ENCODE measurements around the gene PPP2R1B. TPM values are rescaled to one million over a fixed set of nuclear protein-coding genes. Genes with fewer than 3 reads are reported as not detected.

The PPP2R1B gene
- total RNA-seq, 1 donor from 2014 or later: 38.5 TPM

GRCh38 chr11:111715142-111715816 lies 50.9 kb downstream of the PPP2R1B start:
- peaks cover 11% of the 10 kb centered on the region for H3K4me1 Mint-ChIP-seq (ENCODE audit: unreplicated experiment)
- H3K4me3 Mint-ChIP-seq (ENCODE audit: unreplicated experiment): no peak overlapping the region
- TF ChIP-seq CTCF (IDR thresholded peaks at IDR 0.05; ENCODE audit: unreplicated experiment): no peak
- no peak for DNase-seq (ENCODE audit: low spot score)
- no peaks in the 10 kb centered on the region for H3K9me3 Mint-ChIP-seq (ENCODE audit: unreplicated experiment)
- H3K36me3 Mint-ChIP-seq (ENCODE audit: low read depth, unreplicated experiment): peaks cover 15% of the 10 kb centered on the region
- H3K27me3 Mint-ChIP-seq (ENCODE audit: unreplicated experiment): no peaks in the 10 kb centered on the region
- H3K27ac Mint-ChIP-seq (ENCODE audit: unreplicated experiment): no peak overlapping the region

- DNase-seq (ENCODE audit: low spot score): no peak
- Mint-ChIP-seq H3K27me3 (ENCODE audit: unreplicated experiment) (no peaks in the 10 kb centered on the region), H3K4me3 (ENCODE audit: unreplicated experiment) (no peak overlapping the region), H3K36me3 (ENCODE audit: low read depth, unreplicated experiment) (peaks cover 12% of the 10 kb centered on the region), H3K27ac (ENCODE audit: unreplicated experiment) (no peak overlapping the region), H3K9me3 (ENCODE audit: unreplicated experiment) (no peaks in the 10 kb centered on the region), H3K4me1 (ENCODE audit: unreplicated experiment) (peaks cover 11% of the 10 kb centered on the region)
- TF ChIP-seq CTCF (IDR thresholded peaks at IDR 0.05; ENCODE audit: unreplicated experiment): no peak
These were observed 51.7 kb downstream of the PPP2R1B start for GRCh38 chr11:111714522-111714921.

- Mint-ChIP-seq H3K27ac (ENCODE audit: unreplicated experiment) (no peak overlapping the region), H3K4me1 (ENCODE audit: unreplicated experiment) (peaks cover 7% of the 10 kb centered on the region), H3K27me3 (ENCODE audit: unreplicated experiment) (no peaks in the 10 kb centered on the region), H3K9me3 (ENCODE audit: unreplicated experiment) (no peaks in the 10 kb centered on the region), H3K4me3 (ENCODE audit: unreplicated experiment) (no peak overlapping the region), H3K36me3 (ENCODE audit: low read depth, unreplicated experiment) (peaks cover 12% of the 10 kb centered on the region)
- no peak for TF ChIP-seq CTCF (IDR thresholded peaks at IDR 0.05; ENCODE audit: unreplicated experiment)
- DNase-seq (ENCODE audit: low spot score): no peak
These were observed 58.5 kb downstream of the PPP2R1B start for GRCh38 chr11:111707691-111708067.

GRCh38 chr11:111707039-111707690 lies 59.0 kb downstream of the PPP2R1B start:
- DNase-seq (ENCODE audit: low spot score): no peak
- TF ChIP-seq CTCF (IDR thresholded peaks at IDR 0.05; ENCODE audit: unreplicated experiment): no peak
- Mint-ChIP-seq H3K36me3 (ENCODE audit: low read depth, unreplicated experiment) (peaks cover 7% of the 10 kb centered on the region), H3K9me3 (ENCODE audit: unreplicated experiment) (no peaks in the 10 kb centered on the region), H3K4me3 (ENCODE audit: unreplicated experiment) (no peak overlapping the region), H3K27me3 (ENCODE audit: unreplicated experiment) (no peaks in the 10 kb centered on the region), H3K4me1 (ENCODE audit: unreplicated experiment) (peaks cover 7% of the 10 kb centered on the region), H3K27ac (ENCODE audit: unreplicated experiment) (no peak overlapping the region)

- H3K9me3 Mint-ChIP-seq (ENCODE audit: unreplicated experiment): no peaks in the 10 kb centered on the region
- TF ChIP-seq CTCF (IDR thresholded peaks at IDR 0.05; ENCODE audit: unreplicated experiment): no peak
- no peak for DNase-seq (ENCODE audit: low spot score)
- H3K27me3 Mint-ChIP-seq (ENCODE audit: unreplicated experiment): no peaks in the 10 kb centered on the region
- H3K4me3 Mint-ChIP-seq (ENCODE audit: unreplicated experiment): no peak overlapping the region
- H3K36me3 Mint-ChIP-seq (ENCODE audit: low read depth, unreplicated experiment): peaks cover 5% of the 10 kb centered on the region
- no peak overlapping the region for H3K27ac Mint-ChIP-seq (ENCODE audit: unreplicated experiment)
- H3K4me1 Mint-ChIP-seq (ENCODE audit: unreplicated experiment): peaks cover 7% of the 10 kb centered on the region
These were observed 62.6 kb downstream of the PPP2R1B start for GRCh38 chr11:111703576-111703975.

All from endothelial cell (in vitro differentiated cells).